ENCODE data around the gene CYBA. TPM values are rescaled to one million over a fixed set of nuclear protein-coding genes. Genes with fewer than 3 reads are reported as not detected.

Gene CYBA
- total RNA-seq, 1 donor from 2014 or later: 1.0 TPM

DNA sequence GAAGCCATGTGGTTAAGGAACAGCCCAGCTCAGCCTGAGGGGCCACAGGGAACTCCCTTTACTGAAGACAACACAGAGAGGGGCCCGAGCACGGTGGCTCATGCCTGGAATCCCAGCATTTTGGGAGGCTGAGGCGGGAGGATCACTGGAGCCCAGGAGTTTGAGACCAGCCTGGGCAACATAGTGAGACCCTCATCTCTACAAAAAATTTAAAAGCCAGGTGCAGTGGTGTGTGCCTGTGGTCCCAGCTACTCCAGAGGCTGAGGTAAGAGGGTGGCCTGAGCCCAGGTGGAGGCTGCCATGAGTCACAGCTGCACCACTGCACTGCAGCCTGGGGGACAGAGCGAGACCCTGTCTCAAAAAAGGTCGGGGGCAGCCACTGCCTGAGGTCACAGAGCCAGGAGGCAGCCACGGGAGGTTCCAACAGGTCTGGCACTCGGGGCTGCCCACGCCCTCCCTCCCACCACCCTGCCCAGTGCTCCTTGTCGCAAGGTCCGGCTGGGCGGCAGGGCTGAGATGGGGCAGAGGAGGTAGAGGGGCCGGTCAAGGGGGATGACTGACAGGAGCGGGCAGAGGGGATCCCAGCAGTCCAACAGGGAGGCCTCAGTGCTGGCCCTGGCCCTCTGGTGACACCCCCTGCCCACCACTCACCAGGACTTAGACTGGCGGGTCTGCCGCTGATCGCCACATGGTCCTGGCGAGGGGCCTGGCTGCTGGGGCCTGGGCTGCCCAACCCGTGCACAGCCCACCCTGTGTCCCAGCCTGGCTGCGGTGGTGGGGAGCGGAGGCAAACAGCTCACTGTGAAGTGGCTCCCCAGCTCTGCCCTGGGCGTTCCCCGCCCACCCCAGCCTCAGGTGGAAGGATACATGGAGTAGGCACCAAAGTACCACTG is 3.4 kb downstream of the CYBA start:
- no peak for DNase-seq (ENCODE audit: low read depth)

DNA sequence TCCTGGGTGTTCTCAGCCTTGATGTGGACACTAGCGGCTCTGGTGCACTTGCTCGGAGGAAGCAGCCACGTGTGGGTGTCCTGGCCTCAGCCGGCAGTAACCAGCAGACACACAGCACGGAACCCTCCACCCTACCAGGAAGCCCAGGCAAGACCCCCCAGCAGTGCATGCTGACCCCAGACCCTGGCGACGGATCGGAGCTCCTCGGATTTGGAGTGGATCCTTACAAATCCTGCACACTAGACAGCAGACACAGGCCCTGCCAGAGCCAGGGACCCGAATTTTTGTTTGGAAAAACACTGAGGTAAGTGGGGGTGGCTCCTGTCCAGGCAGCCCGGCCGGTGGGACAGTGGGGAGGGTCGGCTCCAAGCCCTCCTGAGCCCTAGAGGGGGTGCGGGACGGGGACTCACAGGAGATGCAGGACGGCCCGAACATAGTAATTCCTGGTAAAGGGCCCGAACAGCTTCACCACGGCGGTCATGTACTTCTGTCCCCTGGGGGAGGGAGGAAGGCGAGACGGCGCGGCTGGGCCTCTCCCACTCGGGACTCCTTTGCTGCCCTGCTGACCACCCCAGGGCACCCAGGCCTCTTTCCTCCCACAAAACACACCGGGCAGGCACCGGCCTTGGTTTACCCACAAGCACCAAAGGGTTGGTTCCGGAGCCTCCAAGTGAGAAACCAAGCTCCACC is 4.4 kb downstream of the CYBA start:
- no peak for DNase-seq (ENCODE audit: low read depth)

DNA sequence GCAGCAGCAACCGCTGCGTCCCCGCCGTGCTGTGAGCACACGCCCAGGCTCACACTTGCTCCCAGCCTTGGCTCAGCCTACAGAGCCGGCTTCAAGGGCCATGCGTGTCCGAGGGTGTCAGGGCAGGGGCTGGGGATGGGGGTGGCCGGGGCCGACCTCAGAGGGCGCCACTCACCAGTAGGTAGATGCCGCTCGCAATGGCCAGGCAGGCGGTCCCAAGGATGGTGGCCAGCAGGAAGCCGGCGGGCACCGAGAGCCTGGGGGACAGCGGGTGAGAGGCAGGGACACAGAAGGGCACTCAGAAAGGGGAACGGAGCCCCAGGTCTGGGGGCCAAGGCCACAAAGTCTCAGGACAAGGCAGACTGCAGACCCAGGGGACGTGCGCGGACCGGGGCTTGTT is 4.9 kb downstream of the CYBA start:
- no peak for DNase-seq (ENCODE audit: low read depth)

DNA sequence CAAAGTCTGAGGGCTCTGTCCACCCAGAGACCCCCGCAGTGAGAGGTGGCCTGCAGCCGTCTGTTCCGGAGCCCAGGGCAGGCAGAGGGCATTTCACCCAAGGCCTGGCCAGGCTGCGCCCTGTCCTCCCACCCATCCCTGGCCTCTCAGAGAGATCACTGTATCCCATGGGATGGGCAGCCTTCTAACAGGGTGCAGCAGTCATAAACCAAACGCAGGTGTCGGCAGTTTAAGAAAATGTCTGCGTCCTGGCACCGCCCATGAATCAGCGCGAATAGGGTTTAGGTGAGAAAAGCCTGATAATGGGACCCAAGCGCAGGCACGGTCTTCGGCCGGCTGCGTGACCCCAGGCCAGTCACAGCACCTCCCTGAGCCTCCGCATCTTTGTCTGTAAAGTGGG is 5.4 kb downstream of the CYBA start:
- no peak for DNase-seq (ENCODE audit: low read depth)

DNA sequence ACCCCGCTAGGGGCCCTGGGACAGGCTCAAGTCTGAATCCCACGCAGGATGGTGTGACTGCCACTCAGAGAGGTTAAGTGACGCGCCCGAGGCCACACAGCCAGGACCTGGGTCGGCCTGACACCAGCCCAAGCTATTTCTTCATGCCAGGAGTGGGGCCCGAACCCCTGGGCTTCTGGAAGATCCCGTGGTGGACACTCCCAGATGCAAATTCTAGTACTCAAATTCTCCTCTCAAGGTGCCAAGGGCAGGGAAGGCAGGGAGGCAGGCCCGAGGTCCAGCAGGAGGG is 7.3 kb downstream of the CYBA start:
- no peak for DNase-seq (ENCODE audit: low read depth)

DNA sequence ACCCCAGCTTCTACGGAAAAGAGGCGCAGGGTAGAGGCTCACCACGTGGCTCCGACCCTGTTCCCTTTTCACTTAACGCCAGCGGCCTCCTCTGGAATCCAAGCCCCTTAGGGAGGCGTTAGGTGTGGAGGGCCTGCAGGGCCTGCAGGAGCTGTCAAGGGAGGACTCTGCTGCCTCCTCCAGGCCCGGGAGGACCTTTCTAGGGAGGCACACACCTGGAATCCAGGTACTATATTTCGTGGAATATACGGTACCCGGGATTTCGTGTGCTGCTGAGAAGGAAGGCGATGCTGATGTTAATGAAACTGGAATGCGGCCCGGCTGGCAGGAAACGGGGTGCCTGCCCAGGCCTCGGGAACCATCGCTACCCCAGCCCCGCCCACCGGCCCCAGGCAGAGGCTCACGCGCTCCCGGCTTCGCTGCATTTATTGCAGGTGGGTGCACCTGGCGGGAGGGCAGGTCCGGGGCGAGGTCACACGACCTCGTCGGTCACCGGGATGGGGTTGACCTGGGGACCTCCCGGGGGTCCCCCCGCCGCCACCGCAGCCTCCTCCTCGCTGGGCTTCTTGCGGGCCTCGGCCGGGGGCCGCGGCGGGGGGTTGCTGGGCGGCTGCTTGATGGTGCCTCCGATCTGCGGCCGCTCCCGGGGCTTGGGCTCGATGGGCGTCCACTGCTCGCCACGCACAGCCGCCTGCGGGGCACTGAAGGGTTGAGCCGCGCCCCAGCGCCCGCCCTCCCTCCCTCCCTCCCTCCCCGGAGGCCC is 7.8 kb downstream of the CYBA start:
- DNase-seq (ENCODE audit: low read depth): no peak

DNA sequence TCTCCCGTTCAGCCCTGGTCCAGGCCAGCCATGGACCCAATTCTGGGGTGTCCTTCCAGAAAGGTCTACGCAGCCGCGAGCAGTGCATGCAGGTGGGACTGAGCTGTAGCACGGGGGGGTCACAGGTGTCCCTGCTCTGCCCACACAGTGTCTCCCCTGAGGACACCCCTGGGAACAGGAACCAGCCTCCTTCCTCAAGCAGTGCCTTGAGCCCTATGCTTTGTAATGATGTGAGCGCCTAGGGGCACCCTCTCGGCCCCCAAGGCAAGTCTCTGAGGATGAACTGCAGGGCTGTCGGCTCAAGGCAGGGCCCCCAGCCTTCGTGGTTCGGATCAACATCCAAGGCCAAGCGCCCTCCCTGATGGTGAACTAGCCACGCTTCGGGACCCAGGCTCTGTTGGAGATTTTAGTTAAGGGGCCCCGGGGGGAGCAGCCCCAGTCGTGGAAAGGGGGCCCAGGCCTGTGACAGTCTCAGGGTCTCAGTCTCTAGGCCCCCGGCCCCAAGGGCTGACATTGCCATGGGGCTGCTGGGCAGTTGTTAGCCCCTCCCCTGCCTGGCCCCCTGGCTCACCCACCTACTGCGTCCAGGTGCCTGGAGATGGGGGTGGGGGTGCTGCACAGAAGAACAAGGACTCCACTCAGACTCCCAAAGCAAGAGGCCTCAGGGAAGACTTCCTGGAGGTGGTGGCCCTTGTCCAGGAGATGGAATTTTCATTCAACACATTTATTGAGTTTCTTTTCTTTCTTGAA is 10.2 kb downstream of the CYBA start:
- no peak for DNase-seq (ENCODE audit: low read depth)

DNA sequence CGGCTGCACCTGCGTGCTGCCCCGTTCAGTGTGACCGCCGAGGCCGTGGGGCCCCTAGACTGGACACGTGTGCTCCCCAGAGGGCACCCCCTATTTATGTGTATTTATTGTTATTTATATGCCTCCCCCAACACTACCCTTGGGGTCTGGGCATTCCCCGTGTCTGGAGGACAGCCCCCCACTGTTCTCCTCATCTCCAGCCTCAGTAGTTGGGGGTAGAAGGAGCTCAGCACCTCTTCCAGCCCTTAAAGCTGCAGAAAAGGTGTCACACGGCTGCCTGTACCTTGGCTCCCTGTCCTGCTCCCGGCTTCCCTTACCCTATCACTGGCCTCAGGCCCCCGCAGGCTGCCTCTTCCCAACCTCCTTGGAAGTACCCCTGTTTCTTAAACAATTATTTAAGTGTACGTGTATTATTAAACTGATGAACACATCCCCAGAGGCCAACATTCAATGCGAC is 10.8 kb downstream of the CYBA start:
- no peak for DNase-seq (ENCODE audit: low read depth)

DNA sequence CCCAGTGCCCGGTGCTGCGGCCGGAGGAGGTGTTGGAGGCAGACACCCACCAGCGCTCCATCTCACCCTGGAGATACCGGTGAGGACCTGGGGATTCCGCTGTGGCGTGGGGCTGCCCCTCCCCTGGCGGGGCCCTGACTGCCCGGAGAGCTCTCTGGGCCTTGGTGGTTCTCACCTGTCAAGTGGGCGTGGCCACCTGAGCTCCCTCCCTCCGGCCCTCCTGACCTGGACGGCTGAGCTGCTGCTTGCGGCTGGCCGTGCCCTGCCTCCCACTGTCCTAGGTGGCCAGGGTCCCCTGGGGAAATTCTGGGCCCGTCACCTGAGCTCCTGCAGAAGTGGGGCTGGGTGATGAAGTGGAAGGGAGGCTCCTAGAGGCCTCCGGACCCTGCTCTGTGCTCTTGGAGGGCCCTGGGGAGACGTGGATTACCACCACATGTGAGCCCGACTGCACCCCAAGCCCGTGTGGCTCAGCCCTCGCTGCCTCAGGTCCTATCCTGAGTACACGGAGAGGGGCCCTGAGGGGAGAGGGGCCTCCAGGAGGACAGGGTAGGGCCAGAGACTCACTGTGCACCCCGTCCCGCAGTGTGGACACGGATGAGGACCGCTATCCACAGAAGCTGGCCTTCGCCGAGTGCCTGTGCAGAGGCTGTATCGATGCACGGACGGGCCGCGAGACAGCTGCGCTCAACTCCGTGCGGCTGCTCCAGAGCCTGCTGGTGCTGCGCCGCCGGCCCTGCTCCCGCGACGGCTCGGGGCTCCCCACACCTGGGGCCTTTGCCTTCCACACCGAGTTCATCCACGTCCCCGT is 11.4 kb downstream of the CYBA start:
- DNase-seq (ENCODE audit: low read depth): no peak

DNA sequence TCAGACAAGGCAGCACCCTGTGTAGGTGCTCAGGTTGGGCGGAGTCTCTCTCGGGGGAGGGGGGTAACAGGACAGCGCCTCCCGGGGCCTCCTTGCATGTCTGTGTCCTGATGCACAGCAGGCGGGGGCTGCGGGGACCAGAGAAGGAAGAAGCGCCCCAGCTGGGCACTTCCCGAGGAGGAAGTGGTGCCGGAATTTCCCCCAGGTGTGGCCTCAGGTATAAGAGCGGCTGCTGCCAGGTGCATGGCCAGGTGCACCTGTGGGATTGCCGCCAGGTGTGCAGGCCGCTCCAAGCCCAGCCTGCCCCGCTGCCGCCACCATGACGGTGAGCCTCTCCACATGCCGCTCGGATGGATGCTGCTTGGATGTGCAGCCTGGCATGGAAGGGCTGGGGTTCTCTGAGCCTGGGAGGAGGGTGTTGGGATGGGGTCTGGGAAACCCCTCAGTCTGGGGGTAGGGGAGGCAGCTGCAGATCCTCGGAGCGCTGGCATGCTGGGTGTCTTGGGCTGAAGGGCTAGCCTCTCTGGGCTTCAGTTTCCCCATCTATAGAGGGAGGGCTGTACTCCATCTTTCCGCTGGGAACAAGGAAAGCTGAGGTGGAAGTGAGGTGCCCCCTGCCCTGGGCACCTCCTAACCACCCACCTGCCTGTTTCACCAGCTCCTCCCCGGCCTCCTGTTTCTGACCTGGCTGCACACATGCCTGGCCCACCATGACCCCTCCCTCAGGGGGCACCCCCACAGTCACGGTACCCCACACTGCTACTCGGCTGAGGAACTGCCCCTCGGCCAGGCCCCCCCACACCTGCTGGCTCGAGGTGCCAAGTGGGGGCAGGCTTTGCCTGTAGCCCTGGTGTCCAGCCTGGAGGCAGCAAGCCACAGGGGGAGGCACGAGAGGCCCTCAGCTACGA is 12.3 kb downstream of the CYBA start, which contains the start of gene IL17C:
TSS of gene IL17C (plus strand) at position 250 of the 908 bp plus-strand sequence. CDS start at position 320, 70 bp downstream.
- DNase-seq (ENCODE audit: low read depth): no peak

DNA sequence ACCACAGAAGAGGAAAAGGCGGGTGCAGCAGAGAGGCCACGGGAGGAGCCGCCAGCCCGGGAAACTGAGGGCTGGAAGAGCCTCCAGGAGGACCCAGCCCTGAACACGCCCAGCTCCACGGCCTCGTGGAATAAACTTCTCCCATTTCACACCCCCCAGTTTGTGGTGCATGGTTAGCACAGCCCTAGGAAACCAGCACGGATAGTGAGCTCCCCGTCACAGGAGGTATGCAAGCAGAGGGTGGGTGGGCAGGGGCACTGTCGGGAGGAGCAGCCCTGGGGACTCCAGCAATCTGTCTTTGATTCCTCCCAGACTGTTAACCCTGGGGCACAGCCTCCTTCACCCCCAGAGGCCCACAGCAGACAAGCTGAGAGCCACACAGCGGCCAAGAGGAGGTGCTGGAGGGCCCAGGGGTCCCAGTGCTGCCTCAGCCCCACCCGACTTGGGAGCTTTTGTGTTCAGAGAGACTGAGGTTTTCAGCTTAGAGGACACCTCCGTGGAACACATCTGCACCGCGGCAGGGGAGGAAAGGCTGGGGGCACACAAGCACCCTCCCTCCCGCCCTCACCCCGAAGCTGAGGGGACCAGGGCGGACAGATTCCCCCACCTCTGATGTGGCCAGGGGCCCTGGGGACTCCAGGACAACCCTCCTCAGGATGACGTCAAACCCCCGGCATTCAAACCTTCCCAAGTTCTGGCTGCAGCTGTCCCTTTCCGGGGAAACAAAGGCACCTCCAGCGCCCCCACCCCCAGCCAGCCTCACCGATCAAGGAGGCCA is 14.2 kb downstream of the CYBA start:
- peak; percentile 17 for DNase-seq (ENCODE audit: low read depth)

DNA sequence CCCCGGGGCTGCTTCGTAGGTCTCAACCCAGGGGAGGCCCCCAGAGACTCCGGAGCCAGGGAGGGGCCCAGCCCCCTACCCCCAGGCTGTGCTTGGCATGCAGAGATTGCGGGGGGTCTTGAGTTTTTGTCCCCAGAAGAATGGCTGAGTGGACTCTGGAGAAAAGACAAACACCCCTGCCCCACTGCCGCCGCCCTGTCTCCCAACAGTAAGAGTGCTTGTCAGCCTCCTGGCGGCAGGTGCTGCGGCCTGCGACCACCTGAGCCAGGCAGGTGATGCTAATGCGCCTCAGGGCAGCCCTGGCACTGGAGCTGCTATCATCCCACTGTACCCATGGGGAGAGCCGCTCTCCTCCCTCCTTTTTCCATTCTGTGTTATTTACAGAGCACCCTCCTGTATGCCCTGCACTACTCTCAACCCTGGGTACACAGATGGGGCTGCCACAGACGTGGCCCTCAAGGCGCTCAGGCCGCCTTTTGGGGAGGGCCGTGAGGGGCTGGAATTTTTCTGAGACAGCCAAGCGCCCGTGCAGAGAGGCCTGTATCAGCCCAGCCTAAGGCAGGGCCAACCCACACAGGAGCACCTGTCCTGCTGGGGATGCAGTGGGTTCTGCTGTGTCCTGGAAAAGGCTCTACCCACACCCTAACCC is 15.1 kb downstream of the CYBA start:
- DNase-seq (ENCODE audit: low read depth): no peak

DNA sequence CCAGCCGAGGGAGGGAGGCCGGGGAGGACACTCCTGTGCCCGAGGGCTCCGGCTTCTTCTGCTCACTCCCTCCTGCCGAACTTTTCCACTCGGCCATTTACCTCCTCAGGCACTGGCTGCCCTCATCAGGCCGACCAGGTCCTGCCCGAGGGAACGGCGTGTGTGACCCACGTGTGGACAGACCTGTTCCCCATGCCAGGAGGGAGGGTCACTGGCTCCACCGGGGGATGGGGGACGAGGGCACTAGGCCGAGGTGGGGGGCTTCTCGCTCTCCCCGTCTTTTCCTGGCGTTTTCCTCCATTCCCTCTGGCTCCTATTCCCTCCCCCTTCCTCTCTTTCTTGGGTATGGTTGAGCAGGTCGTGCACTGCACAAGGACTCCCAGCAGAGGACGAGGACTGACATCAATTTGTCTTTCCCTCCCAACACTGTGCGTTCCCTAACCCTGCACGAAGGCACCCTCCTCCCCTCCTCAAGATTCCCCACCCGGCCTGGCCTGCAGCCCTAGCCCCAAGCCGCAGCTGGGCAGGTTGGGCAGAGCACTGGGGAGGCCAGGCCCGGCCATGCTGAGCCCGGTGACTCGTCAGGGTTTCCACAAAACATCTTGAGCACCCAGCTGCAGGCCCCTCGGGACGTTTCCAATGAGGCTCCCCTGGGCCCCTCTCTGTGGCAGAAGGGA is 15.7 kb downstream of the CYBA start:
- DNase-seq (ENCODE audit: low read depth): no peak

DNA sequence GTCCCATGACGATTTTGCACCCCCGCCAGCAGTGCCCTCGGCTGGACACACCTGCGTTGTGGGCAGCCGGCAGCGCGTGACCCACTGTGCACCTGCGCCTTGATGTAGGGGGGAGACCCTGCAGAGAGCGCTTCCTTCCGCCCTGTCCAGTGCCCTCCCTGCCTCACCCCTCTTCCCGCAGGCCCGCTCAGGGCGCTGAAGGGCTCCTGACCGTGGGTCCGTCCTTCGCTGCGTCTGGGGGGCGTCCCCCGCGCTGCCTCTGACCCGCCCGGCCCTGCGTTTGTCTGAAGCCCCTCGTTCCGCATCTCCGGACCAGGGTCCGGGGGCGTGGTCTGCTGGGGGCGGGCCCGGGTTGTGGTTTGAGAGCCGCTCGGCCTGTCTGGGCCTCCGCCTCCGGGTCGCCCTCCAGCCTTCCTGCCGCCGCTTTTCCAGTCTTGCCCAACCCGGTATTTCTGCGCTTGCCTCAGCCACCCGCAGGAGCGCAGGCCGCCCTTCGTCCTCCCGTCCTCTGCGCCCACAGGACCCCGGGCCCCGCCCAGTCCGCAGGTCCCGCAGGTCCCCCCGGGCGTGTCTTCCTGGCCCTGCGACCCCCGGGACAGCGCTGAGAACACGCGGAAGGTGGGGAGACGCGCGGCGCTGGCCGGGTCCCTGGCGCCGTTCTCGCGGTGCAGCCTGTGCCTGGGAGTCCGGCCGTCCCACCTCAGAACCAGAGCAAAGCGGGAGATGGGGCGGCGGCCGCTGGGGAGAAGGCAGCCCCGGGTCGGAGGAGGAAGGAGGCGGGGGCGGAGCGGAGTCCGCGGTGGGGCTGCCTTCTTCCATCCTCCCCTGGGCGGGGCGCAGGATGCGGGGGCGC is 16.5 kb downstream of the CYBA start:
- no peak for DNase-seq (ENCODE audit: low read depth)

DNA sequence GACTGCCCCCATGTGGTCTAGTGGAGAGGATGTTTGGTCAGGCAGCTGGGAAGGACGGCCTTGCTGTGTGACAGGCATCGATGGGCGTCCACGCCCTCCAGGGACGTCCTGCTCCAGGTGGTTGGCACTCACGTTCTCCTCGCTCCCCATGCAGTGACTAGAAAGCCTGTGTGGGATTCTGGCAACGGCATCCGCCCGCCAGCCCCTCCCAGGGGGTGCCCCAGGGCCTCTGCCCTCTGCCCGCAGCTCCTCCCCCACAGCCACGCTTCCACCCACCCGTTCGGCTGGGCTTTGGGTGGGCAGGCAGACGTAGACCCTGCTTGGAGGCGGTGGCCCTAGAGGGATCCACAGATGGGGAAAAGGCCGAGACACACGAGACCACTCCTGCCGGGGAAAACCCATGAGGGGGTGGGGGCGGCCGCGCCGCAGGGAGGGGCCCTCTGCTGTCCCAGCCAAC is 17.1 kb downstream of the CYBA start:
- no peak for DNase-seq (ENCODE audit: low read depth)

DNA sequence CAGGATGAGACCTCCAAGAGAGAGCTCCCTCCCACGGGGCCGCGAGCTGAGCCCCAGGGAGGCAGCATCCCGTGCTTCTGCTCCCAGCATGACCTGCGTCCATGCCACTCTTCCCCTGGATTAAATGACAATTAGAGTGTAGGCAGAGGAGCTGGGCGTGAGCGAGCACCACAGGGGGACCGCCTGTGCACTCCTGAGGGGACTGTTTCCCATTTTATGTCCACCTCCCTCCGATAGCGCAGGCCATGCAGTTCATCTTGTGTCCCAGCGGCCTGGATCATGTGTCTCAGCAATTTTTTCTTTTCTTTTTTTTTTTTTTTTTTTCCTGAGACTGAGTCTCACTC is 18.3 kb downstream of the CYBA start:
- DNase-seq (ENCODE audit: low read depth): no peak
